GM21529 (cell line): Measurements from ENCODE around the gene NSG2.

ENCODE experiments used
- ATAC-seq: cut with Tn5 transposase; IDR thresholded peaks from one replicate; pipeline ENCODE4 v1.9.1; 2021; ENCODE audit not compliant: unreplicated experiment

NSG2 gene

GRCh38 chr5:174147551-174147950 is 102.0 kb downstream of the NSG2 start:
- no peak for ATAC-seq

GRCh38 chr5:174148721-174149120 is 103.2 kb downstream of the NSG2 start:
- ATAC-seq, result no peak

GRCh38 chr5:174149426-174149825 is 103.9 kb downstream of the NSG2 start:
- no peak for ATAC-seq

- ATAC-seq, result no peak
These were observed 104.5 kb downstream of the NSG2 start for GRCh38 chr5:174149989-174150388.

GRCh38 chr5:174151599-174152181 is 106.2 kb downstream of the NSG2 start:
- ATAC-seq, result no peak

- ATAC-seq, result no peak
These were observed 109.1 kb downstream of the NSG2 start for GRCh38 chr5:174154559-174154958.

GRCh38 chr5:174155281-174155680 is 109.8 kb downstream of the NSG2 start:
- no peak for ATAC-seq

GRCh38 chr5:174155706-174156105 is 110.2 kb downstream of the NSG2 start:
- ATAC-seq, result no peak

GRCh38 chr5:174157048-174157447 is 111.5 kb downstream of the NSG2 start:
- no peak for ATAC-seq
